Measurements from ENCODE around the gene FBXO21. TPM values are rescaled to one million over a fixed set of nuclear protein-coding genes. Genes with fewer than 3 reads are reported as not detected.

Gene FBXO21
- total and polyA plus RNA-seq, 2 experiments from 2014 or later, result 46.3 to 84.2 TPM

GRCh38 chr12:117227000-117227653 is 36.9 kb upstream of the FBXO21 start:
- 0 out of 3 replicates have a peak, but pooled peaks cover 10% of the 10 kb centered on the region for H3K4me1 Mint-ChIP-seq
- H3K27me3 Mint-ChIP-seq (ENCODE audit: insufficient read depth, low read depth, poor library complexity), result peaks cover 7% of the 10 kb centered on the region
- no peaks in the 10 kb centered on the region for H3K79me2 ChIP-seq (replicated peaks; ENCODE audit: insufficient read depth)
- no peak overlapping the region for H3K4me2 ChIP-seq
- H4K20me1 ChIP-seq (replicated peaks; ENCODE audit: insufficient read depth), result no peaks in the 10 kb centered on the region
- H3K27ac Mint-ChIP-seq, result no peak overlapping the region
- H3K27ac ChIP-seq (ENCODE audit: low read depth), result no peak overlapping the region
- H3K4me3 Mint-ChIP-seq, result no peak overlapping the region
- H3K36me3 Mint-ChIP-seq (ENCODE audit: low read depth), result no peaks in the 10 kb centered on the region; the same call in 2 of the 3 replicates
- no peaks in the 10 kb centered on the region for H3K27me3 ChIP-seq (ENCODE audit: insufficient read depth)
- H3K36me3 ChIP-seq (ENCODE audit: insufficient read depth), result no peaks in the 10 kb centered on the region
- peak overlapping the region; percentile 76; the same call in 1 of the 2 replicates for H2AFZ ChIP-seq
- no peak for TF ChIP-seq CREB1 (CRISPR knock-in tag; IDR thresholded peaks at IDR 0.05; ENCODE audit: low read depth)
- TF ChIP-seq CTCF (conservative IDR thresholded peaks at IDR 0.05; ENCODE audit: low read depth in 2 of 2), result peak; percentile 18 to 55; a peak in 3 of 4 replicates
- TF ChIP-seq ETS1 (IDR thresholded peaks at IDR 0.05), result no peak
- TF ChIP-seq ZNF331 (CRISPR knock-in tag; IDR thresholded peaks at IDR 0.05; ENCODE audit: low read depth), result no peak
- no peaks in the 10 kb centered on the region for H3K9me2 ChIP-seq (ENCODE audit: insufficient read depth)
- H3K9me3 Mint-ChIP-seq, result no peaks in the 10 kb centered on the region
- ATAC-seq (peak; percentile 90), DNase-seq (ENCODE audit: low spot score) (peak; percentile 52)
- no peaks in the 10 kb centered on the region for H3F3A ChIP-seq (replicated peaks; ENCODE audit: low read depth)
- no peak overlapping the region for H3K4me3 ChIP-seq
- no peaks in the 10 kb centered on the region for H3K4me1 ChIP-seq (ENCODE audit: insufficient read depth)

- Histone ChIP-seq H4K20me1 (replicated peaks; ENCODE audit: insufficient read depth) (no peaks in the 10 kb centered on the region), H3K4me1 (ENCODE audit: insufficient read depth) (no peaks in the 10 kb centered on the region), H3K4me2 (no peak overlapping the region), H3K36me3 (ENCODE audit: insufficient read depth) (no peaks in the 10 kb centered on the region), H3F3A (replicated peaks; ENCODE audit: low read depth) (no peaks in the 10 kb centered on the region), H3K79me2 (replicated peaks; ENCODE audit: insufficient read depth) (no peaks in the 10 kb centered on the region), H3K9me2 (ENCODE audit: insufficient read depth) (no peaks in the 10 kb centered on the region), H3K27ac (ENCODE audit: low read depth) (no peak overlapping the region), H2AFZ (no peak overlapping the region), H3K4me3 (no peak overlapping the region), H3K27me3 (ENCODE audit: insufficient read depth) (no peaks in the 10 kb centered on the region)
- Mint-ChIP-seq H3K9me3 (no peaks in the 10 kb centered on the region), H3K4me1 (0 out of 3 replicates have a peak, but pooled peaks cover 7% of the 10 kb centered on the region), H3K36me3 (ENCODE audit: low read depth) (no peaks in the 10 kb centered on the region; the same call in 2 of the 3 replicates), H3K4me3 (no peak overlapping the region), H3K27ac (no peak overlapping the region), H3K27me3 (ENCODE audit: insufficient read depth, low read depth, poor library complexity) (peaks cover 7% of the 10 kb centered on the region)
- ATAC-seq (no peak), DNase-seq (ENCODE audit: low spot score) (no peak)
- TF ChIP-seq NANOG (IDR thresholded peaks at IDR 0.05; ENCODE audit: borderline replicate concordance) (no peak), STAT1 (IDR thresholded peaks at IDR 0.05; ENCODE audit: unreplicated experiment) (no peak), EZH2 (IDR thresholded peaks at IDR 0.05; ENCODE audit: low read depth, unreplicated experiment) (no peak)
Measured at GRCh38 chr12:117226505-117226904, 36.2 kb upstream of the FBXO21 start.
